HG03469 (cell line): ENCODE data around the gene SRA1.

Experiments
- ATAC-seq: cut with Tn5 transposase; IDR thresholded peaks from one replicate; pipeline ENCODE4 v1.9.1; 2021; ENCODE audit warnings: mild to moderate bottlenecking, moderate library complexity, moderate number of reproducible peaks; ENCODE audit not compliant: unreplicated experiment

Gene SRA1

GRCh38 chr5:140551872-140552271 lies 5.4 kb downstream of the SRA1 start:
- ATAC-seq: no peak

- ATAC-seq: no peak
These were observed 6.9 kb downstream of the SRA1 start for GRCh38 chr5:140550147-140551079.

- ATAC-seq: no peak
These were observed 7.8 kb downstream of the SRA1 start for GRCh38 chr5:140549237-140550144.

GRCh38 chr5:140548791-140549190 lies 8.5 kb downstream of the SRA1 start:
- ATAC-seq: no peak

DNA sequence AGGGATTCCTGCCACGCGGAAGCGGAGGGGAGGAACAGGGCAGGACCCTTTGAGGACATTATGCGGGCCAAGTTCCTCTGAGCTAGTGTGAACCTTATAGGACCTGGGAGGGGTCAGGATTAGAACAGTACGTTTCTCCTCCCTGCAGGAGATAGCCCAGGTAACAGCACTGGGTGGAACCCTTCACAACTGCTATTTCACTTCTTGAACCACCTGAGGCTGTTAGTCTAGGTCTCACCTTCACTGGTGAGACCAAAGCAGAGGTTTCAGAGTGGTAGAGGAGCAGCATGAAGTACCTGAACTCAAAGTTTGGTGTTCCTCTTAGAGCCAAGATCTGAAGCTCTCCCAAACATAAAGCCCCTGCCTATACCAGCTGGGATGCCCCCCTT lies 9.0 kb downstream of the SRA1 start:
- no peak for ATAC-seq

- peak; percentile 96 for ATAC-seq
These were observed 9.6 kb downstream of the SRA1 start, which contains the start of gene EIF4EBP3 for GRCh38 chr5:140547508-140548299. Gene EIF4EBP3 (plus strand): TSS chr5:140547662. CDS start chr5:140547738, 76 bp downstream.

GRCh38 chr5:140546851-140547507 lies 10.3 kb downstream of the SRA1 start:
- no peak for ATAC-seq

GRCh38 chr5:140545606-140546005 lies 11.7 kb downstream of the SRA1 start:
- no peak for ATAC-seq

- ATAC-seq: no peak
These were observed 12.3 kb downstream of the SRA1 start for GRCh38 chr5:140544986-140545385.

GRCh38 chr5:140542972-140543371 lies 14.3 kb downstream of the SRA1 start:
- ATAC-seq: no peak

GRCh38 chr5:140540227-140540626 lies 17.0 kb downstream of the SRA1 start:
- no peak for ATAC-seq

- ATAC-seq: no peak
These were observed 33.3 kb downstream of the SRA1 start for GRCh38 chr5:140524003-140524402.

GRCh38 chr5:140513124-140513523 lies 44.1 kb downstream of the SRA1 start:
- ATAC-seq: no peak

DNA sequence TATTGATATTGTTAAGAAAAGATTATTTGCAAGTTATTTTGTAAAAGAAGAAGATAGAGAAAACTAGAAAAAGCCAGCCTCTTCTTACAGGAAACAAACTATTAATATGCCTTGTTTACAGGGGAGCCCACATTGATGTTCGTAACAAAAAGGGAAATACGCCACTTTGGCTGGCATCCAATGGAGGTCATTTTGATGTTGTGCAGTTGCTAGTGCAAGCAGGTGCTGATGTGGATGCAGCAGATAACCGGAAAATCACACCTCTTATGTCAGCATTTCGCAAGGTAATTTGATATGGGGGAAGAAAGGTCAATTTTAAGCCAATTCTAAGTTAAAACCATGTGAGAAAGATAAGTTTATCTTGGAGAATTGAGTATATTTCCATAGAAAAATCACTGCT lies 47.4 kb downstream of the SRA1 start:
- no peak for ATAC-seq

DNA sequence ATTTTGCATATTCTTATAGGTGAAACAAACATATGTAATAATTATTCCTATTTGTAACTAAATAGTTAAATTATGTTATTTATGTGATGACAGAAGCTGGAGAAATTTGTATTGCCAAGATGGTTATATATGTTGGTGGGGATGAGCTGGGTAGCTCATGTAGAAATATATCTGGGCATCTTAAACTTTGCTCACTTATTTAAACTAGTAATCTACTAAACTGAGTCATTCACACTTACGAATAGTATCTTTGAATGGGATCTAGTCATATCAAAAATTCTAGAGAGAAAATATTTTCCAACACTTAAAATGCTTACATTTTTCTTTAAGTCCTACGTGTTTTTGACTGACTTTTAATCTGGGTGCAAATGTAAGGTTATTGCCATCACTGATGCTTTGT lies 54.4 kb downstream of the SRA1 start:
- ATAC-seq: no peak
